Left ventricle myocardium inferior (tissue), 1 donor: Measurements from ENCODE around the gene GAB3. TPM values are rescaled to one million over a fixed set of nuclear protein-coding genes. Genes with fewer than 3 reads are reported as not detected.
A peak's percentile ranks its signal among the peaks of the same experiment; 100 is the strongest.

ENCODE experiments used
- DNase-seq: peaks from one replicate; pipeline ENCODE4 v3.0.0-alpha.2; 2020
- H3K27ac ChIP-seq: fragments of 200-600 bp; replicated peaks from 2 replicates; pipeline ENCODE4 v1.8.0; 2021
- H3K27me3 ChIP-seq: fragments of 200-600 bp; 2 replicates; pipeline ENCODE4 v1.8.0; 2021; ENCODE audit warnings: low read depth
- H3K36me3 ChIP-seq: fragments of 200-600 bp; 2 replicates; pipeline ENCODE4 v1.8.0; 2021
- H3K4me1 ChIP-seq: fragments of 200-600 bp; 2 replicates; pipeline ENCODE4 v1.8.0; 2021
- H3K4me3 ChIP-seq: fragments of 200-600 bp; 2 replicates; pipeline ENCODE4 v1.8.0; 2021; ENCODE audit warnings: mild to moderate bottlenecking, moderate library complexity
- H3K9me3 ChIP-seq: fragments of 200-600 bp; replicated peaks from 2 replicates; pipeline ENCODE4 v1.8.0; 2021
- intact Hi-C: fragments of 100-400 bp; cut with micrococcal nuclease; formaldehyde crosslinking; loops from one replicate; pipeline ENCODE4 v1.11.0; 2022
- total RNA-seq: library from RNA; stranded (reverse); fragmentation: NEBNext Ultra II Directional; extraction: Animal tissue kit (Norgen Biotek cat#: 25700); gene quantifications from one replicate; pipeline ENCODE4 v1.2.1, GENCODE V29; 2021
- TF ChIP-seq, protein P1 (sequence below): fragments of 200-600 bp; IDR thresholded peaks from 2 replicates; pipeline ENCODE4 v1.8.0; 2021; ENCODE audit warnings: antibody characterized with exemption, mild to moderate bottlenecking, borderline replicate concordance
- donor health status: DM: no; HTN: yes; CAD: no; lungs with severe emphysema.

The GAB3 gene
- total RNA-seq, 1 donor from 2014 or later, result 14.8 TPM

DNA sequence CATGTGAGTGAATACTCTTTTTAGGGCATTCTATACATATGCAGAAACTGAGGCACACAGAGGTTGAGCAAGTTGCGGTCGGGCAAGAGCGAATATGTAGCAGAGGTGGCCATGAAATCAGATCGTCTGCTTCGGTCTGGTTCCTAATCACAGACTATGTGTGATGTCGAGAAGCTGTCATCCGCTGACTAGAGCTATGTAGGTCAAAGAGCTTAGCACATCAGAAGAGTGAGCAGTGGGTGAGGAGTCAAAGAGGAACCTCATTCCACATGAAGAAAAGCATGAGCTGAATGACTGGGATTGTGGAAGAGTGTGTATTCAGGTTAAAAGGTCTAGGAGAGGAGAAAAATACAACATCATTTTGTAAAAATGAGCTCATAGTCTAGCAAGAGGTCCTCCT is 19.0 kb downstream of the GAB3 start:
- Histone ChIP-seq H3K27me3 (no peaks in the 10 kb centered on the region), H3K36me3 (no peaks in the 10 kb centered on the region), H3K9me3 (no peaks in the 10 kb centered on the region), H3K4me3 (no peak overlapping the region), H3K27ac (peak overlapping the region; percentile 89), H3K4me1 (peaks cover 100% of the 10 kb centered on the region)
- no peak for DNase-seq
- TF ChIP-seq, protein P1, sequence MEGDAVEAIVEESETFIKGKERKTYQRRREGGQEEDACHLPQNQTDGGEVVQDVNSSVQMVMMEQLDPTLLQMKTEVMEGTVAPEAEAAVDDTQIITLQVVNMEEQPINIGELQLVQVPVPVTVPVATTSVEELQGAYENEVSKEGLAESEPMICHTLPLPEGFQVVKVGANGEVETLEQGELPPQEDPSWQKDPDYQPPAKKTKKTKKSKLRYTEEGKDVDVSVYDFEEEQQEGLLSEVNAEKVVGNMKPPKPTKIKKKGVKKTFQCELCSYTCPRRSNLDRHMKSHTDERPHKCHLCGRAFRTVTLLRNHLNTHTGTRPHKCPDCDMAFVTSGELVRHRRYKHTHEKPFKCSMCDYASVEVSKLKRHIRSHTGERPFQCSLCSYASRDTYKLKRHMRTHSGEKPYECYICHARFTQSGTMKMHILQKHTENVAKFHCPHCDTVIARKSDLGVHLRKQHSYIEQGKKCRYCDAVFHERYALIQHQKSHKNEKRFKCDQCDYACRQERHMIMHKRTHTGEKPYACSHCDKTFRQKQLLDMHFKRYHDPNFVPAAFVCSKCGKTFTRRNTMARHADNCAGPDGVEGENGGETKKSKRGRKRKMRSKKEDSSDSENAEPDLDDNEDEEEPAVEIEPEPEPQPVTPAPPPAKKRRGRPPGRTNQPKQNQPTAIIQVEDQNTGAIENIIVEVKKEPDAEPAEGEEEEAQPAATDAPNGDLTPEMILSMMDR, result no peak
- intact Hi-C loops, result no loop called here

DNA sequence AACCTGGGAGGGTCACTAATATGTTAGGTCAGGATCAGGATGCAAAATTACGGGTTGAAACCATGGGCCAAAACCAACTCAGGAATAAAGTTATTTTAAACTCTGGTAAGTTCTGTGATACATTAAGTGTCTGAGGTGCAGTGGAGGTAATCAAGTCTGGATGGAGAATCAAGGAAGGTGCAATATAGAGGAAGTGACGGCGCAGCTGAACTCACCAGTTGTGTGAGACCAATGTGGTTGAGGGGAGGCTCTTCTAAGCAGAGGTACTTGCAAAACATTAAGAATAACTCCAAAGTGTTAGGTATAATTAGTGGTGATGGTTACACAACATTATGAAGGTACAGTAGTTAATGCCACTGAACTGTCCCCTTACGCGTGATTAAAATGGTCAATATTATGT is 19.7 kb downstream of the GAB3 start:
- no peaks in the 10 kb centered on the region for H3K9me3 ChIP-seq
- H3K4me3 ChIP-seq, result no peak overlapping the region
- intact Hi-C loops, result no loop called here
- TF ChIP-seq, protein P1, result no peak
- H3K27me3 ChIP-seq, result no peaks in the 10 kb centered on the region
- H3K27ac ChIP-seq, result peak overlapping the region; percentile 89
- DNase-seq, result no peak
- H3K36me3 ChIP-seq, result no peaks in the 10 kb centered on the region
- peaks cover 100% of the 10 kb centered on the region for H3K4me1 ChIP-seq

DNA sequence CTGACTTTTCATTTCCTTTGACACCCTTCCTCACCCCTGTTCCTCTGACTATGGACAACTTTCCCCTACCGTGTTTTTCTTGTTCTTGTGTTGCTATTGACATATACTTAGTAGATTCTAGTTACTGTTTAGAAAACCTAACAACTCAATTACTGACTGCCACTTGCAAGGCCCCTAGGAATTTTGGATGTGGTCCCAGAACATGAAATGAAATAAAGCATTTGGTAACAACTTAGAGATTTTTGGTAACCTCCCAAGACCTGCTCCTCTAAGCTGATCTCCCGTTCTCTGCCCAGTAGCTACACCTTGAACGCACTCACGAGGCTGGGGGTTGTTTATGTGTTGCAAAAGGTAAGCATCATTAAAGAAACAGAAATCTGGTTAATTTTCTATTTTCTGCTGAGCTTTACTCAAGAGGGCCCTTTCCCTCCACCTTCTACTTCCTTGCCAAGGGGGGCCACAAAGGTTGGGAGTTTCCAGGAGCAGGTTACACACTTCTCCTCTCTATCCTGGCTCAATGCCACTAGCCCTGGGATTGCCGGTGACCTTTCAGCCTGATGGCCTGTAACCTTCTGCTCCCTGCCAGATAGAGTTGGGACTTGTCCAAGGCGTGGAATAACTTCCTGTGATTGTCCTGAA is 20.5 kb downstream of the GAB3 start:
- peak; percentile 46 for DNase-seq

DNA sequence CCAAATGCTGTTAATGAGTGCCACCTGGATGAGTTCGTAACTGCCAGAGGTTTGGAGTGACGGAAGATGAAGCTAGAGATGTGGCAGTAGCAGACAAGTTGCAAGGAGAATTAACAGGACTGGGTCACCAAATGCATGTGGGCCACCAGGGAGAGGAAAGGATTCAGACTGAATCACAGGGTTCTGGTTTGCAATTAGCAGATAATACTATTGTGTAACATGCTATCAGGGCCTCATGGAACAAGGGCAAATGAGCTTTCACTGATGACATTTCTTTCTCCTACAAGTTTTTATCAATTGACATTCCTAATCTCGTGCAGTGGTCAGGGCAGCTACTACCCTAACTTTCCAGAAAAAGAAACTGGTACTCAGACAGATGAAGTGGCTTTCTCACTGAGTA is 21.4 kb downstream of the GAB3 start:
- Histone ChIP-seq H3K27me3 (no peaks in the 10 kb centered on the region), H3K9me3 (no peaks in the 10 kb centered on the region), H3K27ac (peak overlapping the region; percentile 89), H3K36me3 (no peaks in the 10 kb centered on the region), H3K4me3 (no peak overlapping the region), H3K4me1 (peaks cover 100% of the 10 kb centered on the region)
- TF ChIP-seq, protein P1, result no peak
- no peak for DNase-seq
- intact Hi-C loops, result no loop called here

More for the DNA sequence above, 20.5 kb downstream of the GAB3 start:
- Histone ChIP-seq H3K27me3 (no peaks in the 10 kb centered on the region), H3K27ac (peak overlapping the region; percentile 89), H3K9me3 (no peaks in the 10 kb centered on the region), H3K4me3 (peak overlapping the region; percentile 6), H3K4me1 (peaks cover 100% of the 10 kb centered on the region), H3K36me3 (no peaks in the 10 kb centered on the region)
- TF ChIP-seq, protein P1, result no peak
- intact Hi-C loops, result no loop called here

DNA sequence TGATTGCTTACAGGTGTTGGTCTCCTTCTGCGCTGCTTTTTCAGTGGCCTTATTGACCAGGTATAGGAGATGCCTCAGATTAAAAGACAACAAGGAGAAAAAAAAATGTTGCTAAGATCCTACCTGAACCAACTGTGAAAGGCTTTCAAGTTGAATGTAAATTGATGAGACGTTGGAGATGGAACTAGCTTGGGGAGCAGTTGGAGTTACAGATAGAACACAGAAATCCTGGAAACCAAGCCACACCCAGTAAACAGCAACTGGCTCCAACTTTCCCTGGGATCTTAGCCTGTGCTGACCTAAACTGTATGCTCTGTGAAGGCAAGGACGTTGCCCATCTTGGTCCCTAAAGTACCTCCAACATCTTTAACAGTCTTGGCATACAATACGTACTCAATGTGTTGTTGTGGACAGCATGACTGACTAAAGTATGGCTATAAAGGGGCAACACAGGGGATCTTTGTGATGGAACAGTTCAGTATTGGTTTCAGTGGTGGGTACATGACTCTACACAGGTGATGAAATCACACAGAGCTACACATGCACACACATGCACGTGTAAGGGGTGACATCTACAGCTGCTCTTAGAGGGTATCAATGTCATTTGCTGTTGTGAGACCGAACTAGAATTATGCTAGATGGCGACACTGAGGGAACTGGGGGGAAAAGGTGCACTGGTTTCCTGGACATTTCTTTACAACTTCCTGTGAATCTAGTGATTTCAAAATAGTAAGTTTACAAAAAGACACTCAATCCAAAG is 22.3 kb downstream of the GAB3 start:
- peaks cover 100% of the 10 kb centered on the region for H3K4me1 ChIP-seq
- H3K4me3 ChIP-seq, result no peak overlapping the region

More for the DNA sequence above, 22.3 kb downstream of the GAB3 start:
- intact Hi-C loops, result no loop called here
- H3K27me3 ChIP-seq, result no peaks in the 10 kb centered on the region
- H3K36me3 ChIP-seq, result no peaks in the 10 kb centered on the region
- TF ChIP-seq, protein P1, result no peak
- no peak for DNase-seq
- peak overlapping the region; percentile 89 for H3K27ac ChIP-seq
- H3K9me3 ChIP-seq, result no peaks in the 10 kb centered on the region
